ENCODE results near the gene FYCO1. TPM values are rescaled to one million over a fixed set of nuclear protein-coding genes. Genes with fewer than 3 reads are reported as not detected.
A peak's percentile ranks its signal among the peaks of the same experiment; 100 is the strongest.

Gene FYCO1
- total RNA-seq, 1 donor from 2014 or later = 40.9 TPM

GRCh38 chr3:45936261-45936660 lies 59.4 kb downstream of the FYCO1 start:
- Histone ChIP-seq H3K36me3 (peaks cover 69% of the 10 kb centered on the region), H3K27me3 (ENCODE audit: low read depth) (no peaks in the 10 kb centered on the region), H3K27ac (no peak overlapping the region), H3K9me3 (no peaks in the 10 kb centered on the region), H3K4me1 (peaks cover 10% of the 10 kb centered on the region), H3K4me3 (no peak overlapping the region)
- intact Hi-C loops (cut with DNase I) = no loop called here
- ATAC-seq = no peak
- DNase-seq = no peak
- TF ChIP-seq, protein P1, sequence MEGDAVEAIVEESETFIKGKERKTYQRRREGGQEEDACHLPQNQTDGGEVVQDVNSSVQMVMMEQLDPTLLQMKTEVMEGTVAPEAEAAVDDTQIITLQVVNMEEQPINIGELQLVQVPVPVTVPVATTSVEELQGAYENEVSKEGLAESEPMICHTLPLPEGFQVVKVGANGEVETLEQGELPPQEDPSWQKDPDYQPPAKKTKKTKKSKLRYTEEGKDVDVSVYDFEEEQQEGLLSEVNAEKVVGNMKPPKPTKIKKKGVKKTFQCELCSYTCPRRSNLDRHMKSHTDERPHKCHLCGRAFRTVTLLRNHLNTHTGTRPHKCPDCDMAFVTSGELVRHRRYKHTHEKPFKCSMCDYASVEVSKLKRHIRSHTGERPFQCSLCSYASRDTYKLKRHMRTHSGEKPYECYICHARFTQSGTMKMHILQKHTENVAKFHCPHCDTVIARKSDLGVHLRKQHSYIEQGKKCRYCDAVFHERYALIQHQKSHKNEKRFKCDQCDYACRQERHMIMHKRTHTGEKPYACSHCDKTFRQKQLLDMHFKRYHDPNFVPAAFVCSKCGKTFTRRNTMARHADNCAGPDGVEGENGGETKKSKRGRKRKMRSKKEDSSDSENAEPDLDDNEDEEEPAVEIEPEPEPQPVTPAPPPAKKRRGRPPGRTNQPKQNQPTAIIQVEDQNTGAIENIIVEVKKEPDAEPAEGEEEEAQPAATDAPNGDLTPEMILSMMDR (IDR thresholded peaks at IDR 0.05) = no peak

- Histone ChIP-seq H3K4me1 (no peaks in the 10 kb centered on the region), H3K27ac (no peak overlapping the region), H3K4me3 (no peak overlapping the region), H3K27me3 (ENCODE audit: low read depth) (no peaks in the 10 kb centered on the region), H3K9me3 (no peaks in the 10 kb centered on the region), H3K36me3 (peaks cover 95% of the 10 kb centered on the region)
- DNase-seq (no peak), ATAC-seq (no peak)
- intact Hi-C loops (cut with DNase I) = no loop called here
- TF ChIP-seq, protein P1 (IDR thresholded peaks at IDR 0.05) = no peak
Observed at GRCh38 chr3:45933591-45933990, 62.0 kb downstream of the FYCO1 start.

DNA sequence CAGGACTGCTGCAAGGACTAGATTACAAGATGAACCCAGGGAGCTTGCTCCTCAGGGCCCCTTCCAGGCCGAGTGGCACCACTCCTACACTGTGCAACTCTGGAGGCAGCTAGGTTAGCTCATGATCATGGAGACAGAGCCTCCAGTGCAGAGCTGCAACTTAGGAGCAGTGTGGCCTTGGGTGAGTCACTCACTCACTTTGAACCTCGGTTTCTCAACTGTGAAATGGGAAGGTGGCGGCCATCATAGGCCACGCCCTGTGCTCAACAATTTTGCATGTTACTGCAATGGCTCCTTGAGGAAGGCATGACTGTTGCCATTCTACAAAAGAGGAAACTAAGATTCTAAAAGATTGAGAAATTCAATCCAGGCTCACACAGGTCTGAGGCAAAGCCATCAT lies 63.5 kb downstream of the FYCO1 start:
- DNase-seq (peak; percentile 57), ATAC-seq (peak; percentile 45 to 68)
- TF ChIP-seq, protein P1 (IDR thresholded peaks at IDR 0.05) = no peak
- Histone ChIP-seq H3K27me3 (ENCODE audit: low read depth) (no peaks in the 10 kb centered on the region), H3K36me3 (peaks cover 100% of the 10 kb centered on the region), H3K27ac (no peak overlapping the region), H3K4me1 (no peaks in the 10 kb centered on the region), H3K9me3 (no peaks in the 10 kb centered on the region), H3K4me3 (no peak overlapping the region)
- intact Hi-C loops (cut with DNase I) = no loop called here

GRCh38 chr3:45931496-45931895 lies 64.1 kb downstream of the FYCO1 start:
- peaks cover 100% of the 10 kb centered on the region for H3K36me3 ChIP-seq
- H3K4me1 ChIP-seq = no peaks in the 10 kb centered on the region
- H3K4me3 ChIP-seq = no peak overlapping the region
- DNase-seq (no peak), ATAC-seq (no peak)
- no peaks in the 10 kb centered on the region for H3K9me3 ChIP-seq
- TF ChIP-seq, protein P1 (IDR thresholded peaks at IDR 0.05) = no peak
- H3K27ac ChIP-seq = no peak overlapping the region
- intact Hi-C loops (cut with DNase I) = no loop called here
- H3K27me3 ChIP-seq (ENCODE audit: low read depth) = no peaks in the 10 kb centered on the region

- Histone ChIP-seq H3K36me3 (peaks cover 97% of the 10 kb centered on the region), H3K4me3 (no peak overlapping the region), H3K27me3 (ENCODE audit: low read depth) (no peaks in the 10 kb centered on the region), H3K9me3 (no peaks in the 10 kb centered on the region), H3K4me1 (no peaks in the 10 kb centered on the region), H3K27ac (no peak overlapping the region)
- ATAC-seq = peak; percentile 57 to 67
- DNase-seq = no peak
- intact Hi-C loops (cut with DNase I) = no loop called here
- TF ChIP-seq, protein P1 (IDR thresholded peaks at IDR 0.05) = peak; percentile 66
Observed at GRCh38 chr3:45929042-45929679, 66.5 kb downstream of the FYCO1 start.
